Fibroblast of peridontal ligament (primary cell): ENCODE results near the gene RMRP.

Experiments
- DNase-seq: peaks from one replicate; pipeline ENCODE4 v3.0.0-alpha.2; 2010; ENCODE audit errors: extremely low read depth

Gene RMRP

DNA sequence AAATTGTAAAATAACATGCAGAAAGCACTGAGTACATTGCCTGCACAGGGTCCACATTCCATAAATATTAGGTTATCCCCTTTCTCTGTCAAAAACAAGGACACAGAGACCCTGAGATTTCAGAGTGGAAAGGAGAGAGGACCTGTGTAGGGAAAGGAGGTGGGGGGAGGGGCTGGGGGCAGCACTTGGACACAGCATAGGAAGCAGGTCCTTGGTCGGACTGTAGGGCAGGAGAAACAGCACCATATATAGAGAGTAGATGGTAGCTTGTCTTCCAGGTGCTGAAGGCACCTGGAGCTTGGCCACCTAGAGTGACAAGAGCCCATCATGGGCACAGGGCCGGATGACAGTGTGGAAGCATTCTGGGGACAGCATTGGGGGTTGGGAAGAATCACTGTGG is 29.5 kb upstream of the RMRP start:
- no peak for DNase-seq

- DNase-seq: peak; percentile 75
Observed at GRCh38 chr9:35686222-35687203, 28.7 kb upstream of the RMRP start.

- no peak for DNase-seq
Observed at GRCh38 chr9:35685506-35685905, 27.7 kb upstream of the RMRP start.

DNA sequence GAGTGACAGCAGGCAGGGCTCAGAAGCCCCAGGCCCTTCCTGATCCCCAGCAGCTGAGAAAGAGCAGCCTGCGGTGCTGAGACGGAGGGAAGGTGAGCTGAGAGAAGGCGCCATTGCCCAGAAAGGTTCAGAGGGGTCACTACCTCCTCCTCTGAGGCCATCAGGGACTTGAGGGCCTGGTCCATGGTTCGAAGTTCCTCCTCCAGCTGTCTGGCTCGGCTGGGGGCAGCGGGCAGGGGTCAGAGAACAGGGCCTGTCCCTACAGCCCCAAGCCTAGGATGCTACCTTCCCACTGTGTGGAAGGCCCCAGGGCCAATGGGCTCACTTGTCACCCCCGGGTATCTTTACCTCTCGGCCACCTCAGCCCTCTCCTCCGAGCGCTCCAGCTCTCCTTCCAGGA is 27.1 kb upstream of the RMRP start:
- no peak for DNase-seq

- DNase-seq: no peak
Observed at GRCh38 chr9:35683323-35683722, 25.5 kb upstream of the RMRP start.

DNA sequence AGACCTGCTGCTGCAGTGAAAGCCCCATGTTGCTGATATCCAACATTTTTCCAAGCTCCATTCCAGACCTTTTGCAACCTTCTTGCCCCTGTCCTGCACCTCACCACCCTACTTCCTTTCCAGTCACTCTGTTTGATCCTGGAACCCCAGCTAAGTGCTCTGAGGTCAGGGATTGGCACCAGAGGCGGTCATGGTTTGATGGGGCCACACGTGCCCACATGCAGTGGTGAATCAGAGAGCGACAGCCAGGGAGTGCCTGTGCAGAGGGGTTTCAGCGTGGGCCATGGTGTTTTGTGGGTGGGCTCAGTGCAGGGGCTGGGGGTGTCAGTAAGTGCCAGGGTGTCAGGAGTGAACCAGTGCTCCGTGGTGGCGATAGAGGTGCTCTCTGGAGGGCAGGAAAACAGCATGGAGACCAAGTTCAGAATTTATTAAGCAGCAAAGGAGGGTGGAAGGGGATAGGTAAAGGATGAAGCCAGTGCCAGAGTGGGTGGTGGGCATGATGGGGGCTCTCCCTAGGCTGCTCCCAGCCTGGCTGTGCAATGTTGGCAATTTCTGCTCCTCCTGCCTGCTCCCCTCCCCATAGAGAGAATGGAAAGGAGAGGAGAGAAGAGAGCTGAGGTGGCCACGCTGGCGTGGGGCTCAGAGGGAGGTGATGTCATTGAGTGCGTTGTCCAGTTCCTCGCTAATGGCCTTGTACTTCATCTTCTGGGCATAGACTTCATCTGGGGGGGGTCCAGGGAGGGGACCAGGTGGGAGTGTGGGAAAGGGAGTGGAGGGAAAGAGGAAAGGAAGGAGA is 24.9 kb upstream of the RMRP start:
- no peak for DNase-seq

DNA sequence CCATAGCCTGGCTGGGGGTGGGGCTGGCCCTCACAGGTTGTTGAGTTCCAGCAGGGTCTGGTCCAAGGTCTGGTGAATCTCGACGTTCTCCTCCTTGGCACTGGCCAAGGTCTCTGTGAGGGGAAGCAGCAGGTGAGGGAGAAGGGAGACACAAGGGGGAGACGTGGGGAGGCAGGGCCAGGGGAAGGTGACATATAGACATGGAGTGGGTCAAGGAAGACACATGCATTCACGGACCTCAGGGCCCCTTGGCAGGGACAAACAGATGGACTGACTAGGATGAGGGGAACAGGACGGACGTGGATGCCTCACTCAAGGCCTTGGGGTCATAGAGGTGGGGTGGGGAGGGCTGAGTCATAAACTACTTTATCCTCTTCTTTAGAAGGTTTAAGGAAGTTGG is 24.2 kb upstream of the RMRP start:
- DNase-seq: no peak

DNA sequence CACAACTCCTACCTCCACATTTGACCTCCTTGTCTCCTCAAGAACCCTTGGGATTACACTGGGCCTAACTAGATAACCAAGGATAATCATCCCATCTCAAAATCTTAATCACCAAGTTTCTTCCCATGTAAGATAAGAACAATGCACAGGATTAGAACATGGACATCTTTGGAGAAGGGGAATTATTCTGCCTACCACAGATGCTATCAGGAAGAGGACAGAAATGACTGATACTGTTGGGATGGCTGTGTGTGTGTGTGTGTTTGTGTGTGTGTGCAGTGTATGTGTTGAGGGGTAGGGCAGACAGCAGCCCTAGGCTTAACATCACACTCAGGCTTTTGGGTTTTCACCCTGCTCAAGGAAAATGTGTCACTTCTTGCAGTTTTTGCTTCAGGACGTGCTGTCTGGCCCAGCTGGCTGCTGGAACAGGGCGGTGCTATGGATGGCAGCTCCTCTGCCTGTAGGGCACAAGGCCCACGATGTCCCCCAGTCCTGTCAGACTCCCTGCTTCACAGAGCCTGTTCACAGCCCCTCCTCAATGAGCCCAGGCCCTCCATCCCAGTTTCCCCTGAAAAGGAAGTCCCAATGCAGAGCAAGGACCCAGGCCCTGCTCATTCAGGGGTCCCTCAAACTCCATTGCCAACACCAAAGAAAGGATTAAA is 23.7 kb upstream of the RMRP start:
- DNase-seq: no peak

- DNase-seq: peak; percentile 46
Observed at GRCh38 chr9:35680331-35681105, 22.7 kb upstream of the RMRP start.

DNA sequence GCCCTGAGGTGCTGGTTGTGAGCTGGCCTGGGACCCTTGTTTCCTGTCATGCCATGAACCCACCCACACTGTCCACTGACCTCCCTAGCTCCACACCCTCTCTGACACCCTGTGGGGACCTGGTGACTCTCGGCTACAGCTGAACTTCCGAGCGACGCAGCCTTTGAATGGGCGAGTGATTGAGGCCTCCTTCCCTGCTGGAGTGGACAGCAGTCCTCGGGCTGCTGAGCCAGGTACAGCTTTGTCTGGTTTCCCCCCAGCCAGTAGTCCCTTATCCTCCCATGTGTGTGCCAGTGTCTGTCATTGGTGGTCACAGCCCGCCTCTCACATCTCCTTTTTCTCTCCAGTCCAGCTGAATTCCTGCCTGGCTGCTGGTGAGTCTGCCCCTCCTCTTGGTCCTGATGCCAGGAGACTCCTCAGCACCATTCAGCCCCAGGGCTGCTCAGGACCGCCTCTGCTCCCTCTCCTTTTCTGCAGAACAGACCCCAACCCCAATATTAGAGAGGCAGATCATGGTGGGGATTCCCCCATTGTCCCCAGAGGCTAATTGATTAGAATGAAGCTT is 22.0 kb upstream of the RMRP start:
- no peak for DNase-seq

- DNase-seq: no peak
Observed at GRCh38 chr9:35679091-35679490, 21.3 kb upstream of the RMRP start.

DNA sequence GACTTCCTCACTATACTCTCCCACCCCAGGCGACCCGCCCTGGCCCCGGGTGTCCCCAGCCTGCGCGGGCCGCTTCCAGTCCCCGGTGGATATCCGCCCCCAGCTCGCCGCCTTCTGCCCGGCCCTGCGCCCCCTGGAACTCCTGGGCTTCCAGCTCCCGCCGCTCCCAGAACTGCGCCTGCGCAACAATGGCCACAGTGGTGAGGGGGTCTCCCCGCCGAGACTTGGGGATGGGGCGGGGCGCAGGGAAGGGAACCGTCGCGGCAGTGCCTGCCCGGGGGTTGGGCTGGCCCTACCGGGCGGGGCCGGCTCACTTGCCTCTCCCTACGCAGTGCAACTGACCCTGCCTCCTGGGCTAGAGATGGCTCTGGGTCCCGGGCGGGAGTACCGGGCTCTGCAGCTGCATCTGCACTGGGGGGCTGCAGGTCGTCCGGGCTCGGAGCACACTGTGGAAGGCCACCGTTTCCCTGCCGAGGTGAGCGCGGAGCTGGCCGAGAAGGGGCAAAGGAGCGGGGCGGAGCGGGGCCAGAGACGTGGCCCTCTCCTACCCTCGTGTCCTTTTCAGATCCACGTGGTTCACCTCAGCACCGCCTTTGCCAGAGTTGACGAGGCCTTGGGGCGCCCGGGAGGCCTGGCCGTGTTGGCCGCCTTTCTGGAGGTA is 18.0 kb upstream of the RMRP start:
- DNase-seq: no peak

DNA sequence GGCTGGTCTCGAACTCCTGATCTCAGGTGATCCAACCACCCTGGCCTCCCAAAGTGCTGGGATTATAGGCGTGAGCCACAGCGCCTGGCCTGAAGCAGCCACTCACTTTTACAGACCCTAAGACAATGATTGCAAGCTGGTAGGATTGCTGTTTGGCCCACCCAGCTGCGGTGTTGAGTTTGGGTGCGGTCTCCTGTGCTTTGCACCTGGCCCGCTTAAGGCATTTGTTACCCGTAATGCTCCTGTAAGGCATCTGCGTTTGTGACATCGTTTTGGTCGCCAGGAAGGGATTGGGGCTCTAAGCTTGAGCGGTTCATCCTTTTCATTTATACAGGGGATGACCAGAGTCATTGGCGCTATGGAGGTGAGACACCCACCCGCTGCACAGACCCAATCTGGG is 17.4 kb upstream of the RMRP start:
- DNase-seq: no peak

DNA sequence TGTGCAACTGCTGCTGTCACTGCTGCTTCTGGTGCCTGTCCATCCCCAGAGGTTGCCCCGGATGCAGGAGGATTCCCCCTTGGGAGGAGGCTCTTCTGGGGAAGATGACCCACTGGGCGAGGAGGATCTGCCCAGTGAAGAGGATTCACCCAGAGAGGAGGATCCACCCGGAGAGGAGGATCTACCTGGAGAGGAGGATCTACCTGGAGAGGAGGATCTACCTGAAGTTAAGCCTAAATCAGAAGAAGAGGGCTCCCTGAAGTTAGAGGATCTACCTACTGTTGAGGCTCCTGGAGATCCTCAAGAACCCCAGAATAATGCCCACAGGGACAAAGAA is 16.2 kb upstream of the RMRP start:
- DNase-seq: no peak

DNA sequence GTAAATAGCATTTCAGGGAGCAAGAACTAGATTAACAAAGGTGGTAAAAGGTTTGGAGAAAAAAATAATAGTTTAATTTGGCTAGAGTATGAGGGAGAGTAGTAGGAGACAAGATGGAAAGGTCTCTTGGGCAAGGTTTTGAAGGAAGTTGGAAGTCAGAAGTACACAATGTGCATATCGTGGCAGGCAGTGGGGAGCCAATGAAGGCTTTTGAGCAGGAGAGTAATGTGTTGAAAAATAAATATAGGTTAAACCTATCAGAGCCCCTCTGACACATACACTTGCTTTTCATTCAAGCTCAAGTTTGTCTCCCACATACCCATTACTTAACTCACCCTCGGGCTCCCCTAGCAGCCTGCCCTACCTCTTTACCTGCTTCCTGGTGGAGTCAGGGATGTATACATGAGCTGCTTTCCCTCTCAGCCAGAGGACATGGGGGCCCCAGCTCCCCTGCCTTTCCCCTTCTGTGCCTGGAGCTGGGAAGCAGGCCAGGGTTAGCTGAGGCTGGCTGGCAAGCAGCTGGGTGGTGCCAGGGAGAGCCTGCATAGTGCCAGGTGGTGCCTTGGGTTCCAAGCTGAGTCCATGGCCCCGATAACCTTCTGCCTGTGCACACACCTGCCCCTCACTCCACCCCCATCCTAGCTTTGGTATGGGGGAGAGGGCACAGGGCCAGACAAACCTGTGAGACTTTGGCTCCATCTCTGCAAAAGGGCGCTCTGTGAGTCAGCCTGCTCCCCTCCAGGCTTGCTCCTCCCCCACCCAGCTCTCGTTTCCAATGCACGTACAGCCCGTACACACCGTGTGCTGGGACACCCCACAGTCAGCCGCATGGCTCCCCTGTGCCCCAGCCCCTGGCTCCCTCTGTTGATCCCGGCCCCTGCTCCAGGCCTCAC is 15.6 kb upstream of the RMRP start, which contains the start of gene CA9:
TSS of gene CA9 (plus strand) at position 797 of the 893 bp plus-strand sequence. CDS start at position 829, 32 bp downstream.
- no peak for DNase-seq

GRCh38 chr9:35669331-35670145 is 11.7 kb upstream of the RMRP start:
- no peak for DNase-seq

DNA sequence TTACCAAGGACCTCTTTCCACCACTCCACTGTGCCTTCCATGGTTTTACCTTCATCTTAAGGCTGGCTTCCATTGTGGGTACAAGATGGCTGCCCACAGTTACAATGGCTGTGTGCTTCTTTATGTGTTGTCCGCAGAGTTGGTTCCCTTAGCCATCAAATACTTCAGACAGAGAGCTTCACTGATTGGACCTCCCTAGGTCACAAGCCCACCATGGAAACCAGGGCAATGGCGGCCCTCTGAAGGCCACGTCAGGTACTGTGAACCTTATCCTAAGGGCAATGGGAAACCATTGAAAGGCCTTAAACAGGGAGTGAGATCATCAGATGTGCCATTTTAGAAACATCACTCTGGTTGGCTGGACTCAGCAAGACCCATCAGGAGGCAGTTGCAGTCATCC is 10.1 kb upstream of the RMRP start:
- no peak for DNase-seq

- no peak for DNase-seq
Observed at GRCh38 chr9:35666549-35666948, 8.7 kb upstream of the RMRP start.

- DNase-seq: no peak
Observed at GRCh38 chr9:35666045-35666444, 8.2 kb upstream of the RMRP start.
